K562 (cell line): ENCODE measurements around the gene ZNF785. TPM values are rescaled to one million over a fixed set of nuclear protein-coding genes. Genes with fewer than 3 reads are reported as not detected.

ENCODE experiments used
- ASH1L ChIP-seq: fragments of 450-650 bp; IDR thresholded peaks from 2 replicates; pipeline ENCODE4 v1.6.1; 2018; ENCODE audit warnings: borderline replicate concordance, mild to moderate bottlenecking, low read depth; ENCODE audit not compliant: partially characterized antibody
- BRD4 ChIP-seq: fragments of 200-600 bp; sonication (generic); IDR thresholded peaks from 2 replicates; pipeline ENCODE4 v1.6.1; 2017; ENCODE audit warnings: inconsistent platforms
- BRD9 ChIP-seq: fragments of 450-650 bp; IDR thresholded peaks from 2 replicates; pipeline ENCODE4 v1.6.1; 2018; ENCODE audit warnings: low read depth; ENCODE audit not compliant: partially characterized antibody
- FOXK2 ChIP-seq, 2 experiments: fragments of 450-650 bp; IDR thresholded peaks in 1 of 2; conservative IDR thresholded peaks in 1 of 2; 2 replicates each; pipeline ENCODE4 v1.6.1; 2016; ENCODE audit warnings: low read depth in 2 of 2, mild to moderate bottlenecking in 1 of 2
- HDAC1 ChIP-seq, 2 experiments: fragments of 450-650 bp; IDR thresholded peaks; 2 replicates each; pipeline ENCODE4 v1.6.1; 2016 to 2017; ENCODE audit warnings: inconsistent platforms in 1 of 2, mild to moderate bottlenecking in 1 of 2, moderate library complexity in 1 of 2
- HMBOX1 ChIP-seq: sonication (generic); IDR thresholded peaks from 2 replicates; pipeline ENCODE4 v1.6.1; 2016
- KDM5B ChIP-seq: fragments of 200-600 bp; sonication (generic); IDR thresholded peaks from 2 replicates; pipeline ENCODE4 v1.6.1; 2012; ENCODE audit warnings: low read depth, mild to moderate bottlenecking, moderate library complexity, low read length, control low read depth, inconsistent platforms; ENCODE audit not compliant: insufficient replicate concordance
- MAX ChIP-seq: sonication (generic); formaldehyde crosslinking; IDR thresholded peaks from 2 replicates; pipeline ENCODE4 v1.9.0; 2022; ENCODE audit warnings: mild to moderate bottlenecking, missing genetic modification reagents
- MEF2A ChIP-seq: IDR thresholded peaks from 2 replicates; pipeline ENCODE4 v1.6.1; 2011; ENCODE audit warnings: low read depth, mild to moderate bottlenecking, low read length, moderate library complexity; ENCODE audit not compliant: control insufficient read depth
- POLR2H ChIP-seq: IDR thresholded peaks from 2 replicates; pipeline ENCODE4 v1.6.1; 2016; ENCODE audit warnings: missing genetic modification characterization, low read depth, mild to moderate bottlenecking, control low read depth, missing compliant biosample characterization, moderate library complexity
- RBFOX2 ChIP-seq: fragments of 200-400 bp; formaldehyde crosslinking; IDR thresholded peaks from 2 replicates; pipeline ENCODE4 v1.6.1; 2017; ENCODE audit warnings: low read depth, mild to moderate bottlenecking, low read length, moderate library complexity
- SIN3A ChIP-seq, 2 experiments: fragments of 150-350 bp in 1 of 2; IDR thresholded peaks; 2 replicates each; pipeline ENCODE4 v1.6.1; 2011 to 2016; ENCODE audit warnings: borderline replicate concordance in 2 of 2, low read depth in 2 of 2, low read length in 2 of 2, mild to moderate bottlenecking in 2 of 2, moderate library complexity in 2 of 2; ENCODE audit not compliant: control insufficient read depth in 1 of 2
- SMAD3 ChIP-seq: fragments of 450-650 bp; formaldehyde crosslinking; conservative IDR thresholded peaks from 2 replicates; pipeline ENCODE4 v1.4.0; 2020; ENCODE audit warnings: mild to moderate bottlenecking
- SNIP1 ChIP-seq: fragments of 450-650 bp; IDR thresholded peaks from 2 replicates; pipeline ENCODE4 v1.7.1; 2017; ENCODE audit warnings: low read depth, mild to moderate bottlenecking
- TAF1 ChIP-seq: IDR thresholded peaks from 2 replicates; pipeline ENCODE4 v1.6.1; 2011; ENCODE audit warnings: mild to moderate bottlenecking, low read length, moderate library complexity; ENCODE audit not compliant: insufficient read depth, control insufficient read depth, severe bottlenecking; ENCODE audit errors: extremely low read depth
- THAP7 ChIP-seq: fragments of 250-450 bp; sonication (Bioruptor Pico); IDR thresholded peaks from 2 replicates; pipeline ENCODE4 v1.5.0; 2021
- TRIM25 ChIP-seq: fragments of 450-650 bp; IDR thresholded peaks from 2 replicates; pipeline ENCODE4 v1.7.0; 2016; ENCODE audit warnings: borderline replicate concordance
- ZBTB26 ChIP-seq: fragments of 450-650 bp; formaldehyde crosslinking; IDR thresholded peaks from 2 replicates; pipeline ENCODE4 v1.4.0; 2022; ENCODE audit warnings: missing genetic modification characterization
- ZFP36 ChIP-seq: fragments of 150-350 bp; IDR thresholded peaks from 2 replicates; pipeline ENCODE4 v1.6.1; 2018; ENCODE audit warnings: low read length, low read depth; ENCODE audit not compliant: partially characterized antibody
- ZSCAN32 ChIP-seq: fragments of 450-650 bp; formaldehyde crosslinking; IDR thresholded peaks from 2 replicates; pipeline ENCODE4 v1.4.0; 2020; ENCODE audit warnings: mild to moderate bottlenecking, moderate library complexity
- polyA plus RNA-seq, 8 experiments: library from polyadenylated mRNA; depleted of rRNA in 4 of 8; stranded (reverse) in 5 of 8; unstranded in 3 of 8; fragments of >200 nt; fragmentation: Nextera tagmentation in 2 of 8; fragmentation: Illumina TruSeq in 1 of 8; extraction: Ambion mirVana in 2 of 8; extraction: Trizol in 1 of 8; gene quantifications; 2 replicates each; pipeline versions ENCODE4 v1.2.1 to v1.2.3, GENCODE V29; 2011 to 2014; ENCODE audit warnings: inconsistent platforms in 1 of 8, missing spikeins in 1 of 8
- total RNA-seq, 7 experiments: library from RNA; depleted of rRNA in 6 of 7; stranded (reverse); fragments of >200 nt in 6 of 7; fragmentation: Illumina TruSeq in 2 of 7; extraction: Trizol in 2 of 7; gene quantifications; 2 replicates each; pipeline versions ENCODE4 v1.2.1 to v1.2.3, GENCODE V29; 2011 to 2021; ENCODE audit warnings: low replicate concordance in 1 of 7

Gene ZNF785
- total and polyA plus RNA-seq, 9 of the 15 experiments (the other 6 are each of a cell fraction or from before 2014, with no cell fraction given) = 0.64 to 11.0 (median 6.4) TPM

- TF ChIP-seq ASH1L = peak; percentile 93
- peak; percentile 88 to 89 for TF ChIP-seq FOXK2 (conservative IDR thresholded peaks at IDR 0.05 in 1 of 2, IDR thresholded peaks at IDR 0.05 in 1 of 2; ENCODE audit: low read depth in 2 of 2)
- TF ChIP-seq POLR2H (tag) = peak; percentile 85
- no peak for TF ChIP-seq SNIP1
- peak; percentile 66 for TF ChIP-seq KDM5B
- TF ChIP-seq MEF2A = no peak
- TF ChIP-seq ZFP36 = no peak
- TF ChIP-seq MAX = no peak
- TF ChIP-seq TRIM25 = no peak
- TF ChIP-seq SIN3A (IDR thresholded peaks at IDR 0.05; ENCODE audit: borderline replicate concordance in 2 of 2, control insufficient read depth in 1 of 2, low read depth in 2 of 2, low read length in 2 of 2) = peak; percentile 58 to 83; a peak in 3 of 4 replicates
- peak; percentile 75; the same call in 1 of the 2 replicates for TF ChIP-seq THAP7 (CRISPR knock-in tag)
- TF ChIP-seq ZSCAN32 (CRISPR knock-in tag) = no peak
- TF ChIP-seq HMBOX1 = no peak
- peak; percentile 51; the same call in 1 of the 2 replicates for TF ChIP-seq BRD4
- 0 out of 2 replicates have a peak, but pooled peaks have one; percentile 44 for TF ChIP-seq SMAD3 (CRISPR knock-in tag)
- peak; percentile 74 for TF ChIP-seq TAF1
- TF ChIP-seq BRD9 = peak; percentile 67
- TF ChIP-seq ZBTB26 (CRISPR knock-in tag) = no peak
- TF ChIP-seq HDAC1 (IDR thresholded peaks at IDR 0.05) = peak; percentile 75 to 97; a peak in 3 of 4 replicates
- TF ChIP-seq RBFOX2 = peak; percentile 84
Observed at GRCh38 chr16:30571445-30572322, 13.8 kb downstream of the ZNF785 start, which contains the start of gene ZNF688 (continued).
